UCSD-AML1 (cell line): ENCODE data around the gene CCBE1.
A peak's percentile ranks its signal among the peaks of the same experiment; 100 is the strongest.

Experiments
- DNase-seq: peaks from one replicate; lab custom pipeline; 2025; ENCODE audit not compliant: unreplicated experiment; lab: John Stamatoyannopoulos, UW

CCBE1 gene

DNA sequence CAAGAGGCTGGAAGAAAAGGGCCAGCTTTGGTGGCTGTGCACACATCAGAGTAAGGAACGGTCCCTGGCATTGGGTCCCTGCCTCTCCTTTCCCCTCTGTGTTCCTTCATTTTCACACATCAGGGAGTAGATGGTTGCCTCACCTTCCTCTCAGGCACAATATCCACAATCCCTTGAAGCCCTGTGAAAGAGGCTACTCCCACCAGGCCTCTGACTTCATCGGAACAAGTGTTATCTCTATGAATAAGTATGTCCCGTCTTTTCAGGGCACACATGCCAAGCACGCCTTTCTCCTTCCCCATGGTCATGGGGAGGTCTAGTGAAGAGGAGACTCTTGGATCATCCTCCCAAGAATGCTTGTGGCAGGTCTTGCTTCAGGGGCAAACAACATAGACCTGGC is 277.0 kb downstream of the CCBE1 start:
- no peak for DNase-seq

DNA sequence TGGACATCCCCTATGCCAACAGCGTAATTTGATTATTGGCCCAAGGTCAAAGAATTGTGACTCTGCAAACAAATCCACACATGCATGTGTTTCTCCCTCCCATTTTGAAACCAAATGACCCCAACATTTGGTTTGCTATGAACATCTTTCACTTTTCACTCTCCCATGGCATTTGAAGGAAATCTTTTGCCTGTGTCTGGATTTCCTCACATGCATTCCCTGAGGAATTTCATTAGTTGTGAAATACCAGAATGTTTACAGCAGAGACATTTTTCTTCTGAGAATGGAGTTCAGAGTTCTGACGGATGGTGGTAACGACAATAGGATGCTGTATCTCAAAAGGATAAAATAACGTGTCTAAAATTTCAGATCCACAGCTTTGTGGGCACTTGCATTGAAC is 277.8 kb downstream of the CCBE1 start:
- DNase-seq = no peak

DNA sequence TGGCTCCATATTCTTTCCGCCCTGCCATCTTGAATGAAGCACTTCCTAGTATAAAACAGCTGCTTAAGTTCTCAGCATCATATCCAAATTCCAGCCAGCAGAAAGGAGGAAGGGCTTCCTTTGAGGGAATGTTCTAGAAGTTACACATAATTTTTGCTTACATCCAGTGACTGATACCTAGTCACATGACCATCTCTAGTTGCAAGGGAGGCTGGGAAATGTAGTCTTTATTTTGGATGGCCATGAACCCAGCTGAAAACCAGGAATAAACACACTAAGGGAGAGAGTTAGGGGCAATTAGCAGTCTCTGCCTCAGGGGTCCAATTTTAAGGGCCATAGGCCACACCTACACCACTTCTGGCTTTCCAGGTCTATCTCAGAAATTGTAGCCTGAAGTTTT is 280.4 kb downstream of the CCBE1 start:
- no peak for DNase-seq

DNA sequence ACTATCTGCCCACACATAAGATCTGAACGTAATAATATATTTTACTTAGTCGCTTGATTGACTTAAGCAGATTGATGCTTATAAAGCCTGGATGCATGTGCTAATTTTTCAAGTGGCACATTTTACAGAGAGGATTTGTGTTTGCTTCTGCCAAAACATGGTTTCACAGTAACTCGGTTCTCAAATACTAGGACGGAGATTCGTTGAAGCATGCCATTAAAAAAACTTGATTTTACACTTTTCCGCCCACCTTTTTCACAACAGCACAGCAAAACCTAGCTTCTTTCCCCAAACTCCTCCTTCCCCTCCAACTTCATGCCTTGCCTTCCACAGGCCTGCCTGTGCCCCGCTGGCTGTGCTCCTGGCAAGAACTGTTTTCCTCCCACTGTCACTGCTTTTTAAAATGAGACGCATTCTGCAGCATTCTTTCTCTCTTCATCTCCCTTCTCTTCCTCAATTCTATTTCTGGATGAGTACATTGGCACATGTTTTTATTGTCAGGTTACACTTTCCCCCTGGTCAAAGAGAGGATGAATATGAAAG is 283.0 kb downstream of the CCBE1 start:
- DNase-seq = no peak

DNA sequence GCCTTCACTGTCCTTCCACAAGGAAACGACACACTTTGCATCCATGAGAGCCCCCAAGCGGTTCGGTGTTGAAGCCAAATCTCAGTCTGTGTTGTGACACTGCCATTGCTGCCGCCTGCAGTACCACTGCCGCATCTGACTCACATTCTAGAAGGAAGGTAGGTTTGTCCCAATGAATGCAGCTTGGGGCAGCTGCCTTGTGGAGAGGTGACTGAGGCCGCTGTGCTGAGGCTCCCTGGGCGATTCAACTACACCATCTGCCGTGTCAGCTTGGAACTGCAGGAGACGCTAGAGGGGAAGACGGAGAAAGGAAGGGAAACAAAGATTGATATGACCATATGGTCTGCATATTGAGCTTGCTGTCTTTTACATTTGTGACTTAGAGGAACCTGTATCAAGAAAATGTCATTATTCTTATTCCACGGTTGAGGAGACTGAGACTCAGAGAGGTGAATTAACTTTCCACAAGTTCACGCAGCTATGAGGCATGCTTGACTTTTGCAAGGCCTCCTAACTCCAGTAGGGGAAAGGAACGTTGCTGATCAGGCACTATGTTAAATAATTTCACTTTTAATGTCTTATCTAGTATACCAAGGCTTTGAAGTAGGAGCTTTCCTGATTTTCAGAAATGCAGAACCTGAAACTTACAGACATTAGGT is 294.7 kb downstream of the CCBE1 start:
- DNase-seq = peak; percentile 78

DNA sequence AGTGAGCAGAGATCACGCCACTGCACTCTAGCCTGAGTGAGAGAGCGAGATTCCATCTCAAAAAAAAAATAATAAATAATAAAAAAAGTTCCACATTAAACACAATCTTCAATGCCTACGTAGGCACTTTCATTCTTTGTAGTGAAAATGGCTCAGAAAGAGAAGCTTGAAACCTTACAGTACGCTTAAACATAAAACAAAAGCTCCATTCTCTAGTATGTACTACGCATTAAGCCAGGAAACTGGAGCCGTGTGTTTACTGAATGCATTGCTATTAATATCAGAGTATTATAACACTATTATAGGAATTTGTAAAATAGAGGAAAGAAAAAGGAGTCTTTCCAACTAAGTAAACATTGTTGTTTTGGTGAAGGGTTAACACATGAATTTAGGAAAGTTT is 296.8 kb downstream of the CCBE1 start:
- DNase-seq = no peak

DNA sequence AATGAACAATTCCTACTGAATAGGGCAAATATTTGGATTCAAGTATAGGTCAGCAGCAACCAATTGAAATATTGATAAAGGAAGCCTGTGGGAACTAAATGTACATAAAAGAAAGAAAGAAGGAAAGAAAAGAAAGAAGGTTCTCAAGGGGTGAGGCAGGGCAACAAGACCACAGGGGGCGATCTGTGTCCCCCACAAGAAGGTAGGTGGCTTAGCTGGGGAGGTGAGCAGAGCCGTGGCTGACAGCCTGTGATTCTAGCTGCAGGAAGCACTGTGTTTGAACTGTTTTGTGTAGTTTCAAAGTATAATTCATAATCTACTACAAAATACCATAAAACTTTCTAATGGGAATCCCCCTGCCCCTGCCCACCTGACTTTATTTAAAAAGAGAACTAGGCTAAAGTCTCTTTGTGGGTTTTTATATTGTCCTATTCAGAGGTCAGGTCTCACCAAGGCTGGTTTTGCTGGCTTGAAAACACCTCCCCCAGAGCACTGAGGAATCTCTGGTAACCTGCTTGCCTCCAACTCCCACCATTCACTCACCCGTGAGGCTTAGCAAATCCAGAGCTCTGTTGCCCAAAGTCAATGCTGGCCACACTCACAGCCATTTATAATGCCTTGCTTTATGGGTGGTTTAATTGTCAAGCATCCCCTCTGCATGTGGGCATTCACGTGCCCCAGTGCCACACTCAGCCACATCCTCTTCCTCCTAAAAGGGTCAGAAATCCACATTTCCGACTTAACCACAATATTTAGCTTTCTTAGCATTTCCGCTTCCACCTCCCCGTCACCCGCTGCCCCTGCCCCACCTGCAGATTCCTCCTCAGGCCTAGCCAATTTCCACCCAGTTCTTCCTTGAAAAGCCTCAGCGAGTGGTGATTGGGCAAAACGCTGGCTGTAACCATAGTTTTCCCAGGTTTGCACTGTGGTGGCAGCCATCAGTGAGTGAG is 301.7 kb downstream of the CCBE1 start:
- peak; percentile 60 for DNase-seq

DNA sequence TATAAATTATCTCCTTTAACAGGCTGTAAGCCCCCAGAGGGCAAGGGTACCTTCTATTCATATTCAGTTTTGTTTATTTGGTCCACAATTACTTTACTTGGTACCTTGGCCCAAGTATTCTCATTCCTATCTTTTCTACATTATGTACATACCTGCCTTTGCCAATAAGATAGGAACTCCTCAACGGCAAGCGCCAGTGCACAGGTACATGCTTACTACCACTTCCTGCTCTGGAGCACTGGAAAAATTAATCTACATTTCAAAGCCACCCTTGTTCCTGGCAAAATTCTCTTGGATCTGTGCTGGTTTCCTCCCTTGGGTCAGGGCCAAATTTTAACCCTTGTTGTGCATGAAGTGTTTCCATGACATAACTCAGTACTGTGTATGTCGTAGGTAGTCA is 303.8 kb downstream of the CCBE1 start:
- DNase-seq = no peak

DNA sequence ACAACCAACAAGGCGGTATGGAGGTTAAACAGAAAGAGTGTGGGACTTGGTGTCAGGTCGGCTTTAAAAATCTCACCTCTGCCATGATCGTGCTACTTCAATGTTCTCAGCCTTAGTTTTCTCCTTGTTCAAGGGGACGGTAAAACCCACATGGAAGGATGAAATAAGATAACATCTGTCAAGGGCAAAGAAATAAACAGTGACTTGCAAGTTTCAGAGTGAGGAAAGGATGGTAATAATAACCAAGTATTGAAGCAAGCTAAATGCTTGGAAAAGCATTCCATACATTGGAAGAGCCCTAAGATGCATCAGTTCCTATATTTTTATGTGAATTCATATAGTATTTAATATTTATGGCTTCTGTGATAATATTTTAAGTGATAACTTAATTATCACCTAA is 308.4 kb downstream of the CCBE1 start:
- DNase-seq = no peak

DNA sequence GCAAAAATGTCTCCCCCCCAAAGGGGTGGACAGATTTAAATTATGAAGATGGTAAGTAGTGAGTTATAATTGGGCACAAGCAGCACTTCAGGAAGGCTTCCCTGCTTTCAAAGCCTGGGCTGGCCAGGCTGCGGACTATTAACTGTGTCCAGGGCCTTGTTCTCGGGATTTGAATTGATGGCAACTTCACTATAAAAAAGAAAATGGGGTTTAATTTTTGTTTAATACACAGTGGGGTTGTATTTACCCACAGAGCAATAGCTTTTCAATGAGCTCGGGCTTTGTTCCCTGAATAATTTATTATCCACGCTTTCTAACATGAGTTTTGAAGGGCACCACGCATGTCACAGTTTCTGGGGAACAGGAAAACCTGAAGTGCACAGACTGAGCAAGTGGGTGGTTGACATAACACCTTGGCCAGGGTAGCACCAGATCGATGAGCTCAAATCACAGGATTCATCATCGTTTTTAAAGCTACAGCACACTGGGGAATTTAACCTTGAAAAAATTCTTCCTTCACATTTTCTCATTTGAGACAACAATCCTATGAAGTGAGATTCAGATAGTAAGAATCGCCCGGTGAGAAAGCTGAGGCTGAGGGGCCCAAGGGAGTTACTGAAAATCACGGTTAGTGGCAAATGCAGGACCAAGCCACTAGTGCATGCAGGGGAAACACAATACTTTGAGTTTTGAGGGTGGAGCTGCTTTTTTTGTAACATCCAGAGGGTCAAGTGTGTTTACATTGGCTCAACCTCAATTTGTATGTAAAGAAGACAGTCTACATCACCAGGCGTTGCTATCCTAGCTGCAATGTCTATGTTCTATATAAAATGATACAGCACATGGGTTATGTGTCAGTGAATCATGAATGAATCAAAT is 309.3 kb downstream of the CCBE1 start:
- DNase-seq = no peak

DNA sequence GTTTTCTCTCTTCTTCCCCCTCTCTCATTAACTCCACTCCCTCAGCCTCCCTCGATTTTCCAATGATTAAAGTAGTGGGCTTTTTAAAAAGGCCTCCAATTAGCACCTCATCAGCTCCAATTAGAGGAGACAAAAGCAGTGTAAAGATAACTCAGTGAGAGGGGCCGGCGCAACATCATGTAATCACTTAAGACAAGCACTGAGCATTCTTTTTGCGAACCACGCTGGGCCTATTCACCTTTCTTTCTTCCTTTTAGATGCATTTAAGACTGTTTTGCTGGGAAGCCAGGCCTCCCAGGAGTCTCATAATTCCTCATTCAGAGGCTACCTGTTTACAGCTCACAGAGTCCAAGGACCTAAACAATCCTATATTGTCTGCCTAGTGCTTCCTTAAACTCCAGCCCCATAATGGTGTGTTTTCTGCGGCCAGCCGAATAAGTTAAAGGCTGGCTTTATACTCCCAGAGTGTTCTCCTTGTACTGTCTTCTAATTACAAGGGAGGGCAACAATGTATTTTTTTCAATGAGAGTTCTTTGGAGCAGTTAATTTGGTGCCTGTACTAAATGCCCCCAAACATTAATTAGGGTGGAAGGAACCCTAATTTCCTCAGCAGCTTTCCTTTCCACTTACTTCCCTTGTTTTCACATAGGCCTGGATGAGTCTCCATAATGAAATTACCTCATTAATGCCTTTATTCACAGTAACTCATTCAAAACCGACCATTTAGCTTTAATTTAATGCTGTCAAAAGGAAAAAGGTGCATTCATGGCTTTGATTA is 310.1 kb downstream of the CCBE1 start:
- no peak for DNase-seq

DNA sequence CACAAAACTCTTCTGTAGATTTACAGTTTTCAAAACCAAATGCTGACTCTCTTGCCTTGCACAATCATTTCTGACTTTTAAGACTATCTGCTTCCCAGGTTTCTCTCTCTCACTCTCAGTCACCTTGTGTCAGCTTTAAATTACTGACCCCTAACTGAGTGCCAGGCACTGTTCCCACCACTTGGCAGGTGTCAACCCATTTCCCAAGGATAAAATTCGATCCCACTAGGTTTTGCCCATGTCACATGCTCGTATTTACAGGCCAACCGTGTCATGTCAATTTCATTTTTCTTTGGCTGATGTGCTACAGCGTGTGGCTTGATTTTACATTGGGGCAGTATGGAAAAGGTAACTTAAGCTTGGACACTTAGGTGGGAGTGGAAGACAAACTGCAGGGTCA is 312.0 kb downstream of the CCBE1 start:
- DNase-seq = no peak

DNA sequence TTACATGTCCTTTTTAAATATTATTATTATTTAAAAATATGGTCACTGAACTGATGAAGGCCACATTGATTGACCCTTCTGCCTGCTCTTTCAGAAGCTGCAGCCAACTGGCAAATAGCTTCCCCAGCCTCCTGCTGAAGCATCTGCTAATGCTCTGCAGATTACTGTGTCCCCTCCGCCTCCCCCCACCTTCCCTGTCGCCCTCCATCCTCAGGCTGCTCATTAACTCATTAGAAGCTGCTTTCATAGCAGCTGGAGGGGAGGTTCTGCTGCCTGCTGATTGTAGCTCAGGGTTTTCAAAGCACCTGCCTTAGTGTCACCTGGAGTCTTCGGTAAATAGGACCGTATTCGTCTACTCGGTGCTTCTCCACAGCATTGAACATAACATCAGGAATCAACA is 313.4 kb downstream of the CCBE1 start:
- DNase-seq = no peak

DNA sequence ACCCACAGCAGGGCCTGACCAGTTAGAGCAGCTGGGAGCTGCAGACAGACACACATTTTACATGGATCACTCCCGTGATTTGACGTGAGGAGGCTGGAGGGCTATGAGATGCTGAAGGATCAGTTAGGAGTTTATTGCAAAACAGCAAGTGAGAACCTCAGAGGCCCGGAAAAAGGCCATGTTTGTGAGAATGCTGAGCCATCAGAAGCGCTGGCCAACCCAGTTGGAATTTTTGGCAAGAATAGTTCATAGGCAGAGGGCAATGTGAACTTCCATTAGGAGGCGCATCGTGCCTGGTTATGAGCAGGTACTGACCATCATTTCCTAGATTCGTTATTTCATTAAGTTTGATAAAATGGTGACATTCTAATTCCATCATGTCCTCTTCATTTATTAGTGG is 314.8 kb downstream of the CCBE1 start:
- DNase-seq = no peak

DNA sequence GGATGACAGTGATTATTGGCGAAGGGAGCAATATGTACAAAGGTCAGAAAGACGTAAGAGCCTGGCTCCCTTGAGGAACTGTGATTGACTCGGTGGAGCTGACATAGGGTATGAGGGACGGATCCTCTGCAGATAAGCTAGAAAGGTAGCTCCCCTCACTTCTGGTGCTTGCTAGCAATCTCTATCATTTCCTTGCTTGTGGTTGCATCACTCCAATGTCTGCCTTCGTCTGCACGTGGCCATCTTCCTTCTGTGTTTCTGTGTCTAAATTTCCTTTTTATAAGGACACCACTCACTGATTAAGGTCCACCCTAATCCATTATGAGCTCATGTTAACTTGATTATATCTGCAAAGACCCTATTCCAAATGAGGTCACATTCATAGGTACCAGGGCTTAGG is 315.3 kb downstream of the CCBE1 start:
- DNase-seq = no peak
